ENCODE data around the gene ACP2.
"Not testable (repeated sequence)": the region's sequence is repeated elsewhere in the genome, so short reads cannot be mapped to it uniquely, and the experiment has no call there.

The ACP2 gene

DNA sequence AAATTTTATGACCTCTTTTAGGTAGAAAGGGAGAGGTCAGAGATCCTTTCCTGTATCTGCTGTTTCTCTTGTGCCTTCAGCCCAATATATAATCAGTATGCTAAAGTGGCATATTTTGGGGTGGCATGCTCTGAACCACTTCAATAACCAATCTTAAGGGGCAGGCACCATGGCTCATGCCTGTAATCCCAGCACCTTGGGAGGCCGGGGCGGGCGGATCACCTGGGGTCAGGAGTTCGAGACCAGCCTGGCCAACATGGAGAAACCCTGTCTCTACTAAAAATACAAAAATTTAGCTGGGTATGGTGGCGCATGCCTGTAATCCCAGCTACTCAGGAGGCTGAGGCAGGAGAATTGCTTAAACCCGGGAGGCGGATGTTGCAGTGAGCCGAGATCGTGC, 50.5 kb downstream of the ACP2 start:
- DNase-seq (ENCODE audit: low spot score): not testable (repeated sequence)

DNA sequence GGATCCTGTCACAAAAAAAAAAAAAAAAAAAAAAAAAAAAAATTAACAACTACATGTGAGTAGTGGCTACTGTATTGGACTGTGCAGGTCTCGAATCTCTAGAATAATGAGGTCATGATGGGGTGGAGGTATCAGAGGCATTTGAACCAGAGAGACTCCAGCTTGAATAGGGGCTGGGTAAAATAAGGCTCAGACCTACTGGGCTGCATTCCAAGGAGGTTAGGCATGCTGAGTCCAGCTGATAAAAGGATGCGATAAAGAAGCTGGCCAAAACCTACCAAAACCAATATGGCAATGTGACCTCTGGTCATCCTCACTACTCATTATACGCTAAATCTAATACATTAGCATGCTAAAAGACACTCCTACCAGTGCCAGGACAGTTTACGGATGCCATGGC, 56.5 kb downstream of the ACP2 start:
- DNase-seq (ENCODE audit: low spot score): peak; percentile 22

DNA sequence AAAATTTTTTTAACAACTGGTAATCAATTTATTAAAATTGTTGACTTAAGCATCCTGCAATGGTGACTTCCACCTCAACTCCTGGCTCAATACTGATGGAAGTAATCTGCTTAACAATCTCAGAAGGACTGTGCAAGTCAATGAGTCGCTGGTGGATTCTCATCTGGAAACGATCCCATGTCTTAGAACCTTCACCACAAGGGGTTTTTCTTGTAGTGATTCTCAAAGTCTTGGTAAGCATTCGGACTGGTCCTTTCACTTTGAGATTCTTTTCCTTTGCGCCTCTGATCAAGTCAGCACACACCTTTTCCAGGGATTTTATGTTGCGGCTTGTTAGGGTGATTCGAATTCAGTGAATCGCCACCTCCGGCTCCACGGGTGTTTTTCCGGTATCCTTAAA, 57.5 kb downstream of the ACP2 start:
- DNase-seq (ENCODE audit: low spot score): not testable (repeated sequence)

Measured in kidney tubule cell (primary cell).